Muscle of leg (tissue), 11 donors: Measurements from ENCODE around the gene ZNF79. TPM values are rescaled to one million over a fixed set of nuclear protein-coding genes. Genes with fewer than 3 reads are reported as not detected.

ENCODE experiments used
- DNase-seq: peaks from one replicate; pipeline ENCODE4 v3.0.0; 2013
- H3K27ac ChIP-seq: one replicate; pipeline ENCODE4 v1.5.1; 2013; ENCODE audit warnings: mild to moderate bottlenecking, low read length, control low read depth
- H3K27me3 ChIP-seq: one replicate; pipeline ENCODE4 v1.6.1; 2013; ENCODE audit warnings: low read length; ENCODE audit not compliant: control insufficient read depth, insufficient read depth
- H3K36me3 ChIP-seq: one replicate; pipeline ENCODE4 v1.6.1; 2013; ENCODE audit warnings: low read length; ENCODE audit not compliant: control insufficient read depth, insufficient read depth
- H3K4me1 ChIP-seq: one replicate; pipeline ENCODE4 v1.6.1; 2013; ENCODE audit warnings: low read length; ENCODE audit not compliant: control insufficient read depth, insufficient read depth
- H3K4me3 ChIP-seq: one replicate; pipeline ENCODE4 v1.5.1; 2013; ENCODE audit warnings: low read length, control low read depth
- H3K9me3 ChIP-seq: replicated peaks from 2 replicates; pipeline ENCODE4 v1.6.1; 2013; ENCODE audit warnings: low read depth, low read length; ENCODE audit not compliant: control insufficient read depth
- WGBS: methylation state at CpG from one replicate; pipeline ENCODE4 v1.1.5; 2013; ENCODE audit warnings: missing lambda C conversion rate; ENCODE audit not compliant: insufficient coverage; 5-methylcytosine and 5-hydroxymethylcytosine counted together
- polyA plus RNA-seq, 8 donors: library from polyadenylated mRNA; unstranded; fragments of 120-200 nt; gene quantifications; one replicate each; pipeline versions ENCODE4 v1.2.1 to v1.2.3, GENCODE V29; 2013; ENCODE audit warnings: inconsistent platforms in 1 of 8, low replicate concordance in 1 of 8; ENCODE audit not compliant: insufficient read length in 8 of 8, insufficient read depth in 1 of 8
- total RNA-seq: library from RNA; stranded (reverse); fragments of 120-200 nt; gene quantifications from one replicate; pipeline ENCODE4 v1.2.4, GENCODE V29; 2013

Gene ZNF79
- total and polyA plus RNA-seq, 9 donors: 3.4 to 7.8 (median 4.7) TPM

DNA sequence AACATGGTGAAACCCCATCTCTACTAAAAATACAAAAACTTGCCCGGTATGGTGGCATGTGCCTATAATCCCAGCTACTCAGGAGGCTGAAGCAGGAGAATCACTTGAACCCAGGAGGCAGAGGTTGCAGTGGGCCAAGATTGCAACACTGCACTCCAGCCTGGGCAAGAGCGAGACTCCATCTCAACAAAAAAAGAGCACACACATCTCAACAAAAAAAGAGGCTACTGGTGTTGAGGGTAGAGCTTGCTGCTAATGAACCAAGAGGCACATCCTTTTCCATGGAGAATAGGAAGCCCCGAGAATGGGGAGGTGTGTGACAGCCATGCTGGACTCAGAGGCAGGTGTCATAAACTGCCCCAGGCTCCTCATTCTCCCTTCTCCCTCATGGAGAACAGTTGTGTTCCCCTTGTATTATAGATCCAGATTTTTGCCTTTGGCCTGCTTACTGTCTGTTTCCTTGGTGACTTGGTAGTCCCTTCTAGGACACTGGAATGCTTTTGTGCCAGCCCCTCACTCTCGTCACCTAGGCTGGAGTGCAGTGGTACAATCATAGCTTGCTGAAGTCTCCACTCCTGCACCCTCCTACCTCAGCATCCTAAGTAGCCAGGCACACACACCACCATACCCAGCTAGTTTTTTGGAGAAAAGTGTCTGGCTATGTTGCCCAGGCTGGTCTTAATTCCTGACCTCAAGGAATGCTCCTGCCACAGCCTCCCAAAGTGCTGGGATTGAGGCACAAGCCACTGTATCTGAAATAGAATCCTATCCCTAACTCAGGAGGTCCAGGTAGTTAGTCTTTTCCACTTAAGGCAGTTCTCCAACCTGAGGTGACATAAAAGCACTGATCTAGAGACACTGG lies 21.9 kb downstream of the ZNF79 start:
- peaks cover 21% of the 10 kb centered on the region for H3K4me1 ChIP-seq
- DNase-seq: no peak
- H3K27ac ChIP-seq: no peak overlapping the region
- peaks cover 78% of the 10 kb centered on the region for H3K36me3 ChIP-seq
- no peak overlapping the region for H3K4me3 ChIP-seq
- H3K27me3 ChIP-seq: no peaks in the 10 kb centered on the region
- H3K9me3 ChIP-seq: no peaks in the 10 kb centered on the region
- WGBS: 70% methylated on average over 2 of the region's 4 CpGs

DNA sequence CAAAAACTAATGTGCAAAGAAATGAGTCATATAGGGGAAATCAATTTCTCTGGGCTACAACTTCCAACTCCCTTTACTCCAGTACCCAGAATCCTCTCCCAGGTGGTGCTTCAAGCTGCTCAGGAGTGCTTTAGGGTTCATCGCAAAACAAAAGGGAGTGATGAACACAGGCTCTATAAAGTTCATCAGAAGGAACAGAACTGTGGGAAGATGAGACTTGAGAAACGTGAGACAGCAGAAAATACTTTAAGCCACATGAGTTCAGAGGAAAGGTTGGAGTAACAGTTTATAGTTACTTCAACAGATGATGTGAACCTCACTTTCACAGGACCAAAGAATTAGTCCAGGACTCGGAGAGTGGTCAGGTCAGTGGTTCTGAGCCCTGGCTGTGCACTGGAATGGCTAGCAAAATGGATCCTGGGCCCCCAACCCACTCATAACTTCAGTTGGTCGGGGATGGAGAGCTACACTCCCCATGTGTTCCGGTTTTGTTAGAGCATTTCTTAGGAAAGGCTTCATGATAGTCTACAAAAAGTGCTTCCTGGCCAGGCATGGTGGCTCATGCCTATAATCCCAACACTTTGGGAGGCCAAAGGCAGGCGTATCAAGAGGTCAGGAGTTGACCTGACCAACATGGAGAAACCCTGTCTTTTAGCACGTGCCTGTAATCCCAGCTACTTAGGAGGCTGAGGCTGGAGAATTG lies 22.7 kb downstream of the ZNF79 start:
- Histone ChIP-seq H3K4me3 (no peak overlapping the region), H3K9me3 (no peaks in the 10 kb centered on the region), H3K4me1 (peaks cover 21% of the 10 kb centered on the region), H3K36me3 (peaks cover 75% of the 10 kb centered on the region), H3K27ac (no peak overlapping the region), H3K27me3 (no peaks in the 10 kb centered on the region)
- WGBS: 85% methylated on average over 3 of the region's 7 CpGs
- no peak for DNase-seq

DNA sequence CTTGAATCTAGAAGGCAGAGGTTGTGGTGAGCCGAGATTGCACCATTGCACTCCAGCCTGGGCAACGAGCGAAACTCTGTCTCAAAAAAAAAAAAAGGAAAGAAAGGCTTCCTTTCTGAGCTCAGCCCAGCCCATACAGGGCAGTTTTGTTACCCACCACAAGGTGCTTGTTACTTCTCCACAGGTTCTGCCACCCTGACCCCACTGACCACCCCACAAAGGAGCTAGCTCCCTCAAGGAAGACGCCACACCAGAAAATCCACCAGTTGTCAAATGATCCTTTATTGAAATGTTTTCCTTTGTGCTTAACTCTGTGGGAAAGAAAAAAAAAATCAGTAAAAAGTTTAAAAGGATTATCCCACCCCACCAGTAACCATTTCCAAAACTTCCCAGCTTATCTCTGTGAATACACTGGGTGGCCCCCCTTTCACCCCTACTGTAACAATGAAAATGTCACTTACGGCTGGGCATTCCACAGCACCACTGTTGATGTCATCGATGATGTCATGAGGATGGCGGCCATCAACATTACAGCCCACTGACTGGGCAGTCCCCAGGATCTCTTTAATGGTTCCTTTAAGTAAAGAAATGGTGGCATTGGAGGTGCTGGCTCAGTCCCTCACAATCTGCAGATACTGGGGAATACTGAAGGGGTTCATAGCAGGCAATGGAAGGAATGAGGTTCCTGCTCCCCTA lies 23.4 kb downstream of the ZNF79 start:
- no peak for DNase-seq
- Histone ChIP-seq H3K4me3 (no peak overlapping the region), H3K9me3 (no peaks in the 10 kb centered on the region), H3K4me1 (peaks cover 28% of the 10 kb centered on the region), H3K36me3 (peaks cover 72% of the 10 kb centered on the region), H3K27ac (no peak overlapping the region), H3K27me3 (no peaks in the 10 kb centered on the region)
- WGBS: 58% methylated on average over 2 of the region's 7 CpGs

DNA sequence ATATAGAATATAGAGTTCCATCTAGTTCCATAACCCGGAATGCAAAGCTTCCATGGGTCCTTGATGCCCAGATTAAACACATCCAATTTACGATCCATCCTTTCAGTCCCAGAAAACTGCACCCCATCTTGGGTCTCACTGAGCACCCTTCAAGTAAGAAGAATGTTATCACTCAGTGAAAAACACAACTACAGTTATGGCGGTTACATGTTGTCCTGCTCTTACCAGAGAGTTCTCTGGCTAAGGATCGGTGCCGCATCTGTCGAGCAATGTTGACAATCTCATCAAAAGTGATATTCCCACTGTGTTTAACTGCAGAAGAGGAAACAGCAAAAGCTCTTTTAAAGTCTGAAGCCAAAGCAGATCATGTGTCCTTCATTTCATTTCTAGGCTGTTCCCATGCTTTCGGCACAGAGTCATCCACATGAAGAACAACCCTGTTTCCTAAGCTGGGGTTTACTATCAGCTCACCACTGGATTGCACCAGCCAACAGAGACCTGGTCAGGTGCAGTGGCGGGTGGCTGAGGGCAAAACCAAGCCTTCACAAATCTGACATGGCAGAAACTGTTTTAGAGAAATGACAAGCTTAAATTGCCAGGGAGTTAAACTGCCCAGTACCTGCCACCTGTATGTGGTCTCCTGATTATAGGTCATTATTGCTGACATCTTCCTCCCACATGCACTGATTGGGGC lies 24.1 kb downstream of the ZNF79 start:
- peaks cover 66% of the 10 kb centered on the region for H3K36me3 ChIP-seq
- H3K4me1 ChIP-seq: peaks cover 34% of the 10 kb centered on the region
- H3K27ac ChIP-seq: peak overlapping the region; percentile 7
- no peaks in the 10 kb centered on the region for H3K9me3 ChIP-seq
- no peaks in the 10 kb centered on the region for H3K27me3 ChIP-seq
- no peak for DNase-seq
- 73% methylated on average over 6 of the region's 8 CpGs for WGBS
- H3K4me3 ChIP-seq: no peak overlapping the region

DNA sequence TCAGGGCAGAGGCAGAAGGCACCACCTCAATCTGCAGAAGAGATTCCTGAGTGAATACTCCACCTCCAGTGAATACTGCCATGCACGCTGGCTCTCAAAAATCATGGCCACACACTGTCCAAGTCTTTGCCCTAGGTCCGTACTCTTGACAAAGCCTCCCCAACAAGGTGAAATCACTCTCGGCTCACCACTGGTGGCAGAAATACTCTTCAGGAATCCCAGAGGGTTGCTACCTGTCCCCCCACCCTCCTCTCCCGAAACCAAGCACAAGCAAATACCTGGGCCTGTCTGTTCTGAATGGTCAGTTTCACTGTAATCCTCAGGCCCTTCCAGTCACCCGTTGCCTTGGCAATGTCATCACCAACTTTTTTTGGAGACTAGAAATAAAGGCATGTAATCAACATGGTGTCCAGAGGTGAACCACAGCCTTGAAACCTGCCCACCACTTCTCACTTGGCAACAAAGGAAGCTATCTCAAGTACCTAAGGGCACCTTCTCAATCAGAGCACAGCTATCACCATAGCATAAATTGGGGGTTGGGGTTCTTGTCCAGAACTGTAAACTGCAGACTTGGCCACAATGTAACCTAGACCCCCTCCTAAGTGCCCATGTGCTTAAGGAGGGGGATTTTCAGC lies 25.3 kb downstream of the ZNF79 start:
- Histone ChIP-seq H3K36me3 (peaks cover 70% of the 10 kb centered on the region), H3K27ac (peak overlapping the region; percentile 88), H3K9me3 (no peaks in the 10 kb centered on the region), H3K4me3 (peak overlapping the region; percentile 99), H3K4me1 (peaks cover 34% of the 10 kb centered on the region), H3K27me3 (no peaks in the 10 kb centered on the region)
- 54% methylated on average over 5 of the region's 5 CpGs for WGBS
- DNase-seq: no peak

DNA sequence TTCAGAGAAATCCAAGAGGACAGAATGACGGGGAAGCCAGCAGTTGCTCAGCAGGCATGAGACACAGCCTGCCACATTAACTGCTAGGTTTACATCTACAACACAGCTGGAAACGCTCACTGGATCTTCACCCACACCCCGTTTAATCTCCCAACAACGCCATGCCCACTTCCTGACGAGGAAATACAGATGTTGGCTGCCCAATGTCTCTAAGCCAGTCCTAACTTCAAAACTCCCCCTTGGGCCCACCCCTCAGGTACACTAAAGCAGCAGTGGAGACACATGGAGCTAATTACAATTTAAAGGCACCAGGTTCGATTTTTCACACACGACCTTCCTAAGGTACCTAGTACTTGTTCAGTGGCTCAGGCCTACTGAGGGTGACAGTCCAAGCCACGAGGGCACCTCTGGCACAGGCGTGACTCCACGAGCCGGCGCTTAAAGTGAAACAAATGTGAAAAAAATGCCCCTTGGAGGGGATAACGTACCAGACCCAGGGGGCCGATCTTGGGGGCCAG lies 26.1 kb downstream of the ZNF79 start:
- Histone ChIP-seq H3K36me3 (peaks cover 69% of the 10 kb centered on the region), H3K4me3 (peak overlapping the region; percentile 99), H3K9me3 (no peaks in the 10 kb centered on the region), H3K27me3 (no peaks in the 10 kb centered on the region), H3K4me1 (peaks cover 34% of the 10 kb centered on the region), H3K27ac (peak overlapping the region; percentile 88)
- 0% methylated on average over 13 of the region's 14 CpGs for WGBS
- DNase-seq: peak; percentile 39

DNA sequence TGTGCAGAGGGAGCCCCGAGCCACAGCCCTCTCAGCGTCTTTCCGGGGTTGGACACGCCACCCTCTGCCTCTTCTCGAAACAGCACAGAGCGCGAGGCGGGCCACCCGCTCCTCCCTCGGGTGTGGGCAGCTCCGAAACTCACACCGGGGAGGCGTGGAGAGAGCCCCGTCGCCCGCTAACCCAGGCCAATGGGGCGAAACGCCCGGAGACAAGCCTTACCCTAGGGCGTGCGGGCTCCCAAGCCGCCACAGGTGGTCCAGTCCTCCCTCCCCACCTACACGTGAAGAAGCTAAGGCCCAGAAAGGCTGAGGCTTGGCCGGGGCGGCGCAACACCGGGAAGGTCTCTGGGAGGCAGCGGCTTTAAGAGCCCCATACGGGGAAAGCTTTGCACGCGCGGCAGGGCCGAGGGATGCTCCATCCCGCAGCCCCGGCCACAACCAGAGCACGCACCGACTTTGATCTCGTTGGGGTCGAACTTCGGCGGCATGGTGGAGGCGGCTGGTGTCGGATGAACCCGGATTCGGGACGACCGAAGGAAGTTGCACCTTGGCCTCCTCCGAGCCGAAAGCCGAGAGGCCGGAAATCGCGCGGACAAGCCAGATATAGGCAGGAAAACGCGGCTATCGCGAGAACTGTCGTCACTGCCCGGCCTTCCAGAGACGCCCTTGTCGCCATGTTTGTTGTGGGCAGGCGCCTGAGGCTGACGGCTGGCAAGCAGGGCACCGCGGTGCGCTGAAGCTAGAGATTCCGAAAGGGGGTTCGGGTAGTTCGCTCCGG lies 26.8 kb downstream of the ZNF79 start, which contains the start of the genes LRSAM1 and RPL12:
Gene LRSAM1, plus strand, starts transcription at position 681 of the 778 bp plus-strand sequence. CDS start 3,018 bp downstream, outside the sequence.
Gene RPL12, minus strand, starts transcription at position 577 of the 778 bp plus-strand sequence. Its CDS starts 89 bp downstream, at position 488.
- Histone ChIP-seq H3K4me1 (peaks cover 34% of the 10 kb centered on the region), H3K36me3 (peaks cover 65% of the 10 kb centered on the region), H3K4me3 (peak within 1 kb of the TSS; percentile 99), H3K27me3 (no peaks in the 10 kb centered on the region), H3K9me3 (no peaks in the 10 kb centered on the region), H3K27ac (peak within 1 kb of the TSS; percentile 88)
- WGBS: under 1% methylated on average over 71 of the region's 71 CpGs
- peak; percentile 98 for DNase-seq

DNA sequence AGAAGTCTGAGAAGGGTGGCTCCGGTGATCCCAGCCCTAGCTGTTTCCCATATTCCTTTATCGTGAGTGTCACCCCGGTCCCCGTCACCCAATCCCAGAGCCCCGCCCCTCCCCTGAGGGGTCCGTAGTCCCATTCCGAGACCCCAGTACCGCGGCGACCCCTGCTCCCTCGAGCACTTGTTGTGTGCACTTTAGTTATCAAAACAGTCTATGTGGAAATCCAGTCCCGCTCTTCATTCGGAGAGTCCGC lies 27.4 kb downstream of the ZNF79 start:
- H3K9me3 ChIP-seq: no peaks in the 10 kb centered on the region
- H3K4me3 ChIP-seq: peak overlapping the region; percentile 99
- peaks cover 59% of the 10 kb centered on the region for H3K36me3 ChIP-seq
- H3K27me3 ChIP-seq: no peaks in the 10 kb centered on the region
- 0% methylated on average over 14 of the region's 14 CpGs for WGBS
- H3K4me1 ChIP-seq: peaks cover 34% of the 10 kb centered on the region
- H3K27ac ChIP-seq: peak overlapping the region; percentile 88
- no peak for DNase-seq
